Fibroblast of pulmonary artery (primary cell): ENCODE measurements around the gene OSBPL8.

ENCODE experiments used
- DNase-seq: peaks from one replicate; pipeline ENCODE4 v3.0.0-alpha.2; 2010; ENCODE audit warnings: low read depth
- H3K4me3 ChIP-seq: replicated peaks from 2 replicates; pipeline ENCODE4 v1.5.1; 2011; ENCODE audit warnings: low read depth, mild to moderate bottlenecking, control low read depth, low read length, moderate library complexity
- CTCF ChIP-seq: IDR thresholded peaks from 2 replicates; pipeline ENCODE4 v1.5.1; 2011; ENCODE audit warnings: mild to moderate bottlenecking, control low read depth, low read length, inconsistent platforms; ENCODE audit errors: missing control alignments

OSBPL8 gene

GRCh38 chr12:76460807-76461206 is 98.8 kb downstream of the OSBPL8 start:
- TF ChIP-seq CTCF, result no peak
- H3K4me3 ChIP-seq, result no peak overlapping the region

GRCh38 chr12:76457818-76458217 is 101.8 kb downstream of the OSBPL8 start:
- H3K4me3 ChIP-seq, result no peak overlapping the region
- no peak for TF ChIP-seq CTCF
- DNase-seq, result no peak

More at GRCh38 chr12:76460807-76461206, 98.8 kb downstream of the OSBPL8 start:
- no peak for DNase-seq

- no peak for DNase-seq
- no peak for TF ChIP-seq CTCF
- H3K4me3 ChIP-seq, result no peak overlapping the region
Measured at GRCh38 chr12:76457010-76457409, 102.6 kb downstream of the OSBPL8 start.

DNA sequence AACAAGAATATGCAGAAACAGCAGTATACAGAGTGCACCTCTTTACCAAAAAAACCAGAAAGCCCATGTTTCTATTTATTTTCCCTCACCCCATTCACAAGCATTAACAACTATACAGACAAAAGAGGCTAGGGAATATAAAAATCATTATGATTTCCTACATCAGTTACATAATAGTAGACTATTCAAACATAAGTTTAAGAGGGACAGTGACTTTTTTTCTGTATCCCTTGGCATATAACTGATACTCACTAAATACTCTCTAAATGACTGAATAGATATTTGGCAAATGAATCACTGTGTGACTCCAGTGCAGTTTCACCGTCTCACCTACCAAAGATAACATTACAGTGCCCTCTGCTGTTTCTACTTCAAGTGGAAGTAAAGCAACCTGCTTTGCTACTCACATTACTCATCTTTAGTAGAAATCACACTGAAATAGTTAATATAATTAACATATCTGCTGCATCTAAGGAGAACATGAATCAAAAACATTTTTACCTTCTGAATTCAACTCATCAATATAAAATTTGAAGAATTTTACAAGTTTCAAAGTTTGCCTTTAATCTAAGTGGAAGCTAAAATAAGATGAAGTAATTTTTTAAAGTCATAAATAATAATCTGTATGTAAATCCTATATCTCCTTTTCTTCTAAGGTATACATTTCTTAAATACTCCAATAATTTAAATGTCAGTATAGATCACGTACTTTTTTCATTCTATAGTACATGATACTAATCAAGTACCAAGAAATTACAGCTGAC is 103.8 kb downstream of the OSBPL8 start:
- DNase-seq, result peak; percentile 90
- TF ChIP-seq CTCF, result peak; percentile 69
- H3K4me3 ChIP-seq, result no peak overlapping the region

- H3K4me3 ChIP-seq, result no peak overlapping the region
- TF ChIP-seq CTCF, result no peak
- DNase-seq, result no peak
Measured at GRCh38 chr12:76451528-76451927, 108.0 kb downstream of the OSBPL8 start.

GRCh38 chr12:76450690-76451089 is 108.9 kb downstream of the OSBPL8 start:
- H3K4me3 ChIP-seq, result no peak overlapping the region
- TF ChIP-seq CTCF, result no peak
- peak; percentile 90 for DNase-seq

GRCh38 chr12:76449993-76450392 is 109.6 kb downstream of the OSBPL8 start:
- no peak overlapping the region for H3K4me3 ChIP-seq
- TF ChIP-seq CTCF, result no peak
- no peak for DNase-seq
